HG03342 (cell line): ENCODE measurements around the gene LARP6.
"Not testable (repeated sequence)": the region's sequence is repeated elsewhere in the genome, so short reads cannot be mapped to it uniquely, and the experiment has no call there.

Experiments used
- ATAC-seq: cut with Tn5 transposase; IDR thresholded peaks from one replicate; pipeline ENCODE4 v1.9.1; 2021; ENCODE audit warnings: mild to moderate bottlenecking, moderate library complexity; ENCODE audit not compliant: unreplicated experiment

The LARP6 gene

DNA sequence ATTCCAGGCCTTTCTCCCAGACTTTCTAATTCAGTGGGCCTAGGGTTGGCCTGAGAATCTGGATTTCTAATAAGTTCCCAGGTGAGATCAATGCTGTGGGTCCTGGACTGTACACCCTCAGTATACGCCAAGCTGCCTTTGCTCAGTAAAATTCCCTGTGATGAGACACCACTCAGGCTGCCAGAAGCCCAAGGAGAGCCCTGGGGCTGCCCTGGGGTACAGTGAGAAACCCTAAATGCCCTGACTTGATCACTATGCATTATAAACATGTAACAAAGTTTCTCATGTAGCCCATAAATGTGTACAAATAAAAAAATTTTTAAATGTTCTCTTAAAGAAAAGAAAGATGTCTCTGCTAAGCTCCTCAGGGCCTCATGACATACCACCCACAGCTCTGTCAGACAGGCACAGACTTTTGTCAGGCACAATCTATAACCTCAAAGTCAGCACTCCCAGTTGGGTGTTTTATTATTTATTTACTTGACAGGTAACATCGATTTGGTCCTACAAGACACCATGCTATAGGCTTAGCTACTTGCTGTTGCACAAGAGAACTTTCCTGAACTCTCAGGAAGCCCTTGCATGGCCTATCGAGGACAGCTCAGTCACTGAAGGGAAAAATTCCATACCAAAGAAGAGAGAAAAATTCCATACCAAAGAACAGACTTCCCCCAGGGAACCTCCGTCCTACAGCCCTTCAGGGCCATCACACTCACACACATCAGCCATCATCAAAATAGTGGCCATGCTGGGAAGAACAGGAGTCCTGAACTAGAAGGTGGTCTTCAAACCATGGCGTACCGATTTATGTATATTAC is 22.7 kb downstream of the LARP6 start:
- ATAC-seq, result no peak

GRCh38 chr15:70830615-70831014 is 23.3 kb downstream of the LARP6 start:
- no peak for ATAC-seq

- ATAC-seq, result no peak
These were observed 24.4 kb downstream of the LARP6 start for GRCh38 chr15:70829371-70830166.

DNA sequence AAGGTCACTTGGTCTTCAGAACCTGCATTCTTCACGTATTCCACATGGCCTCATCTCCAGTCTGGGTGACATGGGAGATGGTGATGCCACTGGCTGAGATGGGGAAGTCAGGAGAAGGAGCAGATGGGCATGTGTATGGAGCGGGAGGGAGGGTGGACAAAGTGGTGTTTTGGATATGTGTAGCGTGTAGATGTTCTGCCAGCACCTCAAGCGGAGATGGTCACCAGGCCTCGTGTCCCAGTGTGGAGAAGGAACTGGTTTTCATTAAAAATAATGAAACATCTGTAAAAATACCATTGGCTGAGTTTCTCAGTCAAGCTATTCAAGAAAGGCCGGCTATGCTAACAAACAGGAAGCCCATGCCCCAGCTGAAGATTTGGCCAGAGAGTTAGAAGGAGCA is 26.2 kb downstream of the LARP6 start:
- no peak for ATAC-seq

- no peak for ATAC-seq
These were observed 27.3 kb downstream of the LARP6 start for GRCh38 chr15:70826634-70827033.

DNA sequence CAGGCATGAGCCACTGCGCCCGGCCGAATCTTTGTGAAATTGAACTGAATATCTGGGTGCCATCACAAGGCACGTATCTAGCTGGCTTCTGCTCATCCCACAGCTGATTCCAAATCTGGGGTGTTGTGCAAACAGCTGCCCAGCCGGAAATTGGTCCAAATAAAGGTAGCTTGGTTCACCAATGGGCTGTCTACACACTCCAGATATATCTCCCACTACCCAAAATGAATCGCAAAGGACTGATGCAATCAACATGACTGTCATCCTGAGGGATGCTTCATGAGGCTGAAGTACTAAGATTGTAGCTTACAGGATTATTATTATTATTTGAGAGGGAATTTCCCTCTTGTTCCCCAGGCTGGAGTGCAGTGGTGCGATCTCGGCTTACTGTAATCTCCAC is 28.1 kb downstream of the LARP6 start:
- no peak for ATAC-seq

DNA sequence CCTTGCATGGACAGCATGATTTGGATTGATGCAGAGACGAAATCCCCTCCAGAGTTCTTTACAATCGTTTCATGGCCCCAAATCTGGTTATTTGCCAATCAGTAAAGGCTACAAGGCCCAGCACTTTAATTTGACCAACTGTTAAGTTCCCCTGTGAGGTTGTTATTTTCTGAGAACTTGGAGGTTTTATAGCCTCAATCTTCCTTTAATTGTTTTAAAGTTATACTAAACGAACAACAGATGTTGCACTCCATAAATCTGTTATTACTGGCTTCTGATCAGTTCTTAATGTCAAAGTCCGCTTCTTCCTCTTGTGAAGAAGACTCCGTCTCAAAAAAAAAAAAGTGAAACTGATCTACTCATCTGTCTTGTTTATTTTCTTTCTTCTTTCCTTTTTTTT is 30.8 kb downstream of the LARP6 start:
- ATAC-seq, result no peak

GRCh38 chr15:70820214-70820613 is 33.7 kb downstream of the LARP6 start:
- ATAC-seq, result no peak

GRCh38 chr15:70818580-70818979 is 35.4 kb downstream of the LARP6 start:
- ATAC-seq, result no peak

DNA sequence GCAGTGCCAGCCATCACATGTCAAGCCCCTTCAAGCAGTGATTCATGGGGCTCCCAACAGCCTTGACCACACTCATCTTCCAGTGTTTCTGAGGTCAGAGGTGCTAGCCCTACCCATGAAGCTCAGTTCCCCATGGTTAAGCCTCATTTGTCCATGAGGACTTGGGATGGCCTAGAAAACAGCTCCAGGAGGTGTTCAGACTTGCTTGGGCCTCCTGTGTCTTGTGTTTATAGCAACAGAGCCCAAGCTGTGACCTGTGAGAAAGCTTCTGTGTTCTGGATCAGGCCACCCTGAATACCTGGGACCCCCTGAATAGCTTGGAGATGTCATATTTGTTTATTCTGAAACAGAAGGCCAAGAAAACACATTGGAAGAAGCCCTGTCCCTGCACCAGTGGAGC is 36.7 kb downstream of the LARP6 start:
- ATAC-seq, result no peak

GRCh38 chr15:70815604-70816003 is 38.4 kb downstream of the LARP6 start:
- ATAC-seq, result no peak

DNA sequence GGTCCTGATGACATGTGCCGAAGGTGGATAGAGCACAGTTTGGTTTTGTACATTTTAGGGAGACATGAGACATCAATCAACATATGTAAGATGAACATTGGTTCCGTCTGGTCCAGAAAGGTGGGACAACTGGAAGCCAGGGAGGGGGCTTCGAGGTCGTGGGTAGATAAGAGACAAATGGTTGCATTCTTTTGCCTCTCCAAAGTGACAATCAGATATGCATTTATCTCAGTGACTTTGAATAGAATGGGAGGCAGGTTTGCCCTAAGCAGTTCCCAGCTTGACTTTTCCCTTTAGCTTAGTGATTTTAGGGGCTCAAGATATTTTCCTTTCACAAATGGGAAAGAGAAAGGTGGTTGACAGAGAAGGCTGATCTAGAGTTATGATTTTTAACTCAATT is 38.9 kb downstream of the LARP6 start:
- not testable (repeated sequence) for ATAC-seq

DNA sequence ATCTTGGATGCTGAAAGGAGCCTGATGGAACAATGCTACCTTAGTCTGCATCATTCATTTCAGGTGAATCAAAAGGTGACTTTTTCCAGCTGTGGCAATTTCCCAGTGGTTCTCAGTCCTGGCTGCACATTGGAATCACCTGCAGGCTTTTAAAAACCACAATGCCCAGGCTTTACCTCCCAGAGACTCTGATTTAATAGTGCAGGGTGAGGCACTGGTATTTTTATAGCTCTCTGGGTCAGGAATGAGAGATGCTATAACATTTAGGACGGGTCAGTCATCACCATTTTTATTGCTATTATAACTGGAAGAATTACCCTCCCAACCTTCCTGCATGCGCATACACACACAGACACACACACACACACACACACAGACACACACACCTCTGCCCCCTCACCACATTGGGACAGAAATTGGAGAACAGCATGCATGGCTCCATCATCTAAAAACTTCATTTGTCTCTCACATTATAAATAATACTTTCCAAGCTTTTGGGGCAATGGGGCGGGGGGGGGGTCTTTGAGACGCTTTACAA is 41.1 kb downstream of the LARP6 start:
- ATAC-seq, result no peak

- ATAC-seq, result no peak
These were observed 42.9 kb downstream of the LARP6 start for GRCh38 chr15:70810916-70811578.

GRCh38 chr15:70806992-70807712 is 46.8 kb downstream of the LARP6 start:
- no peak for ATAC-seq

DNA sequence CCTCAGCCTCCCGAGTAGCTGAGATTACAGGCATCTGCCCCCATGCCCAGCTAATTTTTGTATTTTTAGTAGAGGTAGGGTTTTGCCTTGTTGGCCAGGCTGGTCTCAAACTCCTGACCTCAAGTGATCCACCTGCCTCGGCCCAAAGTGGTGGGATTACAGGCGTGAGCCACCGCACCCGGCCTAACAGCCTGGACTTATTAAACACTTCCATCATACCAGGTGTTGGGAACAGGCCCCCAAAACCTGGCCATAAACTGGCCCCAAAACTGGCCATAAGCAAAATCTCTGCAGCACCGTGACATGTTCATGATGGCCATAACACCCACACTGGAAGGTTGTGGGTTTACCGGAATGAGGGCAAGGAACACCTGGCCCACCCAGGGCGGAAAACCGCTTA is 49.6 kb downstream of the LARP6 start:
- not testable (repeated sequence) for ATAC-seq

- ATAC-seq, result no peak
These were observed 51.3 kb downstream of the LARP6 start for GRCh38 chr15:70802629-70803028.

- no peak for ATAC-seq
These were observed 52.8 kb downstream of the LARP6 start for GRCh38 chr15:70801109-70801508.

DNA sequence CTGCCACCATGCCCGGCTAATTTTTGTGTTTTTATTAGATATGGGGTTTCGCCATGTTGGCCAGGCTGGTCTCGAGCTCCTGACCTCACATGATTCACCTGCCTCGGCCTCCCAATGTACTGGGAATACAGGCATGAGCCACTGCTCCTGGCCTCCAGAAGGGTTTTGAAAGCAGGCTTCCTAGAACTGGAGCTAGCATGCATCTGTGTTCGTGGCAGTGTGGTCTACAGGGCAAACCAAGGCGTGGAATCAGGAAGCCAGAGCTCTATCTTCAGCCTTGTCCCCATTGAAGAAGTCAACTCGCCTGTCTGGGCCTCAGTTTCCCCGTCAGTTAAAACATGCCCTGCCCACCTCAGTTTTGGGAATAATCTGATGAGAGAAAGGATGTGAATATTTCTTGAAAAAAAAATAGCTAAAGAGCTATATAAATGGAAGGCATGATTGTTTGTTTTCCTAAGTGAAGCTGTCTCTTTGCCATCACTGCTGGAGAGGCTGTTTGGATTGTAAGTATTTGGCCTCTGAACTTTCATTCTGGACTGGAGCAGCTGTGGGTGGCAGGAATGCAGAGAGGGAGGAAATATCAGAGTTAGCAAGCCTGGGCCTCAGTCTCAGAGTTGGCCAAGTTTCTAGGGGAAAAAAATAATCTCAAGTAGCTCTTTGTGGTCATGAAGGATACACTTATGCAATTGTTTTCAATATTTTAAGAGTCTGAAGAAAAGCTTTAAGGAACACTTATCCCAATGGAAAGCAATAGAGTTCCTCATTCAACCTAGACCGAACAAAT is 54.1 kb downstream of the LARP6 start:
- no peak for ATAC-seq

- ATAC-seq, result no peak
These were observed 56.5 kb downstream of the LARP6 start for GRCh38 chr15:70797464-70797863.
